GM21528 (cell line): ENCODE data around the gene SEMA3C.

Experiments
- ATAC-seq: cut with Tn5 transposase; IDR thresholded peaks from one replicate; pipeline ENCODE4 v1.9.1; 2021; ENCODE audit warnings: mild to moderate bottlenecking, moderate library complexity; ENCODE audit not compliant: unreplicated experiment, low FRiP score

Gene SEMA3C

DNA sequence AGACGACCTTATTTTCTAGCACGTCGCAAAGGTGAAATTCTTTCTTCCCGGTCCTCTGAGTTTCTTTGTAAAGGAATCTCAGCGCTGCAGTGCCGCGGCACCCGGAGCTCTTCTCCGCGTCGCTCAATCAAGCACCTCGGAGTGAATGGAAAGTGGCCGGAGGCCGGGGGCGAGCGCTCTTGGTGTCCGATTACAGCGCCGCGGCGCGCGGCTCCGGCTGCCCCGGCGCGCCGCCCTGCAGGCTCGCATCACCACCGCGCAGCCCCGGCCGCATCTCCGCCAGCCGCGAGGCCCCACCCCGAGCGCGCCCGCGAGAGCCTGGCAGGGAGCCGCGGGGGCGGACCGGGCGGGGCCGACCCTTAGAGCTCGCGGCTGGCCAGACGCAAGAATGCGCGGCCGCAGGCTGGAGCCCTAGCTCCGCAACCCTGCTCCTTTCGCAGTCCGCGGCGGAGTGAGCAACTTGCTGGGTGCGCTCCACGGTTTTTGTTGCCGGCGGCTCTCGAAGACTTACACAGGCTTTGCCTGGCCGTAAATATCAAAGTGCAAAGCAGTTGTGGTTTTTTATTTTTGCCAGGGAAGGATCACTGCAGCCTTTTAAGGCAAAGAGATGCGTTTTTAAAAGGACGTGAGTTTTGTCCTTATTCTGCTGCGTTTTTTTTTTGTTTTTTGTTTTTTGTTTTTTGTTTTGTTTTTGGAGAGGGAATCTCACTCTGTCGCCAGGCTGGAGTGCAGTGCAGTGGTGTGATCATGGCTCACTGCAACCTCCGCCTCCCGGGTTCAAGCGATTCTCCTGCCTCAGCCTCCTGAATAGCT lies at the start of gene SEMA3C:
SEMA3C (minus strand) TSS at position 143 of the 813 bp plus-strand sequence. CDS start 2,270 bp downstream, outside the sequence.
- ATAC-seq = no peak

DNA sequence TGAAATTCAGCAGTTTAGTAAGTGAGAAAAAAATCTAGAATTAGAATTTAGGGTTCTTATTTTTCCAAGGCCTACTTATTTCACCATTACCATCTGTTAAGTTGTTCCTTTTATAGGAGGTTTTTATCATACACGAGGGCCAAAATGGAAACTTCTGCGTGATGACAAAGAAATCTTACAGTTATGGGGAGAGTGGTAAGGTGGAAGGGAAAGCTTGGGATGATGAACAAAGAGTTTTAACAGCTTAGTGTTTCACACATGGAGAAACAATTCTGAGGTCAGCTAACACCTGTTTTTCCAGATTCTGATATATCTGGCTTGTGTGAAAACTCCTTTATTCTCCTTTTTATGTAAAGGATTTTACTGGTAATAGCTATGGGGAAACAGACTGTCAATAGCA lies 49.8 kb upstream of the SEMA3C start:
- no peak for ATAC-seq

DNA sequence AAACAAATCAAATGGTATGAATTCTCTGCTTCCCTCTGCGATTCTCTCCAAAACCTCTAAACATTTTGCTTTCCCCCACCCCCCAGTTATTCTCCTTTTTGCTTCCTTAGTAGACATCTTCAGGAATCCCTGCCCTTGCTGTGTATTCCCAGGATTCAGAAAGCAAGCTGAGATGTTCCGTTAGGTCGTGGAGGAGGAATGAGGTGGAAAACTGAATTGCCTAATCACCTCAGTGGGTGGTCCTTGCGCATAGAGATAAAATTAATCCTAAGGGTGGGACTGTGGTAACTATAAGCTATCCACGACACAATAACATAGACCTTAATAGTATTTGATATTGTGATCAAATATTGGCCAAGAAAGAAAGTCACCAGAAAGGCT lies 49.1 kb upstream of the SEMA3C start:
- no peak for ATAC-seq

DNA sequence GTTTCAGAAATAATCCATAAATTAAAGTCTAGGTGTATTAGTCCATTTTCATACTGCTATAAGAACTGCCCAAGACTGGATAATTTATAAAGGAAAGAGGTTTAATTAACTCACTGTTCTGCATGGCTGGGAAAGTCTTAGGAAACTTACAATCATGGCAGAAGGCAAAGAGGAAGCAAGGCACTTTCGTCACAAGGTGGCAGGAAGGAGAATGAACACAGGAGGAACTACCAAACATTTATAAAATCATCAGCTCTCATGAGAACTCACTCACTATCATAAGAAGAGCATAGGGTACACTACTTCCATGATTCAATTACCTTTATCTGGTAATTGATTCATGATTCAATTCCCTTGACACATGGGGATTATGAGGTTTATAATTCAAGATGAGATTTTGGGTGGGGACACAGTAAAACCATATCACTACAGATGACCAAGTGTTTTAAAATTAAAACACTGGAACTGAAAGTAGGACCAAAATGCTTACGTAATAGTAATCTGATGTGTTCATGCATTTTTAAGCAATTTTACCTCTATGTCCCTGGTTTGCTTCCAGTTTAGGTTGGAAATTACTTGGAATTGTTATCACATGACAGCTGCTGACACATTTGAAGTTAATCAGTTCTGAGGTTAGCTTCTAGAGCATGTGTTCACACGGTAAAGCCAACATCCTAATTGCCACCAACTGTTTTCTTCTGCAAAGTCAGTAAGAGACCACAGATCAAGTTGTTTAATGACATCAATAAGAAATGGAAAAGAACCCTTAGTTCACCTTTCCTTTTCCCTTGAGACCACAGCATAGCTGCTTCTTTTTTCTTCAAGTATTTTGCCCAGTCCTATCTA lies 48.4 kb upstream of the SEMA3C start:
- ATAC-seq = no peak

DNA sequence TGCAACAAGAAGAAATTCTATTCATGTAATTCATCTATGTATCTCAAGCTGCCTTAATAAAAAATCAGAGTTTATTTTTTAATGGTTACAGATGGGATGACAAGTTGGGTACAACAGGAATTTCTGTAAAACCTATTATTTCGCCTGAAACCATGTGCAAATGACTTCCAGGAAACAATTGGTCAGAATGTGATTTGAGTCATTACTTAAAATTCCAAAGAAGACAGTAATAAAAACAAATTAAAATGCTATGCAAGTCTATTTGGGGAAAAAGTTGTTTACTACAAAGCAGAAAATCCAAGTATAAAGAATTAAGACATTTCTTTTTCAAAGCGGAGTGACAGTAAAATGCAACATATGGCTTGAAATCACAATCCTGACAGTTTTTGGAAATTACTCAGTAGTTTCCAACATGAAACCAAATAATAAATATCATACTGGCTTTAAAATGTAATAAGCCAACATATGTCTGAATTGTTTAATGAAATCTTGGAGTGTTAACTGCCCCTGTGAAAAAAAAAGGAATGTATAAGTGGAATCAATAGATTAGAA lies 41.5 kb upstream of the SEMA3C start:
- no peak for ATAC-seq

DNA sequence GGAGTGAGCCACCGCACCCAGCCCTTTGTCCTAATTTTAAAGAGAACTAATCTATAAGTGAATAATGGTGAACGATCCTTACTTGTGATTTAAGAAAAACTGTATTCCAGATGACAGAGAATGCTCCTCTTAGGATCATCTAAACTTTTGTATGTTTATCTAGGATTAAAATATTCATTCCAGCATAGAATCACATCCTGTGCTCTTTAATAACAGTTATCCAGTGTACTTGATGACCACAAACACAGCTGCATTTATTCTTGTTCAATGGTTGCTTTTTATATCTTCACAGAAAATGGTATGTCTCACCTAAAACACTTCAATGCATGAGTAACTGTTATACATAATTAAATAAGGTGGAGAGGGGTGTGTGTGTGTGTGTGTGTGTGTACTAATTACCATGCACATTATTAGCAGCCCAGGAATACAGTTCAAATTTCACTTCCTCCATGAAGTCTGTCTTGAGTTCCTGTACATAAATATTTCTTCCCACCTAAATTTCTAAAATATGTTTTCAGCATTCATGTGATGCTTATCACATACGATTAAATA lies 38.5 kb upstream of the SEMA3C start:
- no peak for ATAC-seq

DNA sequence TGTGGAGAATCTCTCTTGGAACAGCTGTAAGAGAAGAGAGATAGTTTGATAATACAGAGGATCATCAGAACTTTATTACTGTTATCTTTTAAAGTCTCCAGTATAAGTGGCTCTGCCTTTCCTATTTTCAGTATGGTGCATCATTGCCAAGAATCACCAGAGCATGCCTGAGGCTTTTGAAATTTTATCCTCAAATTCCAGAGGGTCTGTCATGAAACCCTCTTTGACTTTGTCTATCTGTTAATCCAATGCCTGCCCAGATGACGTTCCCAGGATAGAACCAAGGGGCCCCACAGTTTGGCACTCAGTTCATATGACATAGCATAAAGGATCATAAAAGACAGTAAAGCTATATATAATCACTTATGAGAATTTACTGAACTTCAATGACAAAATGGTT lies 35.3 kb upstream of the SEMA3C start:
- no peak for ATAC-seq

DNA sequence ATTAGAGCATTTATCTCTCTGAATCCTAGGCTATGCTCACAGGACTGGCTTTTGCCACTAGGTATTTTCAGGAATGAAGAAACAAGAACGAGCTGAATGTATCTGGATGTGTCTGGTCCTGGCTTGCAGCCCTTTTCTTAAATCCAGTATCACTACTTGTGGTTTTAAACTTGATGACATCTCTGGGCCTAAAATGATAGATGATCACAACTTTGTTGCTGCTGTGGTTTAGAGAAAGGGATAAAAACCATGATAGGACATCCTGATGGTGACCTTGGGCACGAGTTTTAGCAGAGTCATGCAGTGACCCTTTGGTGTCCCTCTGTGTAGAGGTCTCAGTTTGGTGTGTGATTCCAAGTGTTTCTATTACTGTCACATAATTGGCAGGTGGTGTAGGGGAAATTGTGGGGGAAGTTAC lies 31.7 kb upstream of the SEMA3C start:
- ATAC-seq = no peak

DNA sequence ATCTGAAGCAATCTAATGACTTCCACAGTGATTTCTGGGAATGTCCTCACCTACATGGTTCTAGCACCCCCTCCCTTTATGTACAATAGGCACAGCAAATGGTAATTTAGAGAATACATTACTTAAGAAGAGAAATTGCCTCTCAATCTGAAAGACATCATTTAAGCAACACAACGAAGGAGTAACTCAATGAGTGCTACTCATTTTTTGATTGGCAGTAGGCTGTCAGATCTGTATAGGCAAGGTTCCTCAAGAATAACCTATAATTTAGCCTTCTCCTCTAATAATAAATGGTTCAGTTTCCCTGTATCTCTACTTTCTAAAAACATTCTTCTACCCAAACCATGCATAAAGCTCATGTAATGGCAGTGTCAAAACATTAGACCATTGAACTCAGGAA lies 30.6 kb upstream of the SEMA3C start:
- no peak for ATAC-seq

DNA sequence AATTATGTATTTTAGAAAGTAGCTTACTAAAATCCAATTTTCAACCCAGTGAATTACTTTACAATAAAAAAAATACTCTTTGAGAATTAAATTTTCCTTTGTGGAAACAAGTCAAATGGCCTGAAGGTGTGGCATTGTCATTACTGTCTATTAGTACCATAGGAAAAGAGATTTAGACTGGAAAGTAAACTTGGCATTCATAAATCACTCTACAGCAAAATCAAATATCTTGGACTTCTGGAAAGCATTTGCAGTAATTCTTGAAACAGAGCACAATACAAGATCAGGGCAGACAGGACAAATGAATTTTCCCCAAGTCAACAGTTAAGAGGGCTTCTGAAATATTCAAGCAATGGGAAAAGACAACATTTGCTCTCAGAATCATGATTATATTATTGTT lies 28.0 kb upstream of the SEMA3C start:
- no peak for ATAC-seq

DNA sequence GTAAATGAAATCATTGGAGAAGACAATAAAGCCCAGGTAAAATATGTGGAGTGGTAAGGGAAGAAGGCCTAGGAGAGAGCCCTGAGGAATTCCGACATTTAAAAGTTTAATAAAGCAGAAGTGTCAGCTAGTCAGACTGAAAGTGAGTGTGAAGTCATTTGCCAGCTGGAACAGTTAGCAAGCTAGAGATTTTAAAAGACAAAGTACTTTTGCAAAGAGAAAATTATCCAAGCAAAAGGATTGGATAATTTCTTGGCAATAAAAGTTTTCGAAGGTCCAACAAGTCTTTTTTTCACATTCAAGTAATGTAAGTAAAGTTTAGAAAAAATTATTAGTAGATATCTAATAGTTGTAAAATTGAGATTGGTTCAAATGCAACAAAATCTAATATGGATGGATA lies 27.1 kb upstream of the SEMA3C start:
- no peak for ATAC-seq

DNA sequence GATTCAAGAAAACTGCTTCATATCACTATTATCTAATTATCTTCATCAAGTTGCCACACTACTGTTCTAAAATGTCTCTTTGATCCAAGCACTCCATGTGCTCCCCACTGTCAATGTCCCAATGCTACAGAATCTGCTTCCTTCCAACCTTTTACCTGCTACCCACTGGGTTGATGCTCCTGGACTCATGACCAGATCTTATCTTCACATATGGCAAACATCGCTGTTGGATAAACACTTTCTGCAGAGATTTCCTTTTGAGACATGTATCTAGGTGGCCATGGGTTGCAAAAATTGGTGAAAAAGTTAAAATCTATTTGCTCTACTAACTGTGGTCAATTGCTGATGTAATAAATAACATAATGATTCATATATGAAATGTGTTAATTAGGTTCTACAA lies 24.5 kb upstream of the SEMA3C start:
- no peak for ATAC-seq

DNA sequence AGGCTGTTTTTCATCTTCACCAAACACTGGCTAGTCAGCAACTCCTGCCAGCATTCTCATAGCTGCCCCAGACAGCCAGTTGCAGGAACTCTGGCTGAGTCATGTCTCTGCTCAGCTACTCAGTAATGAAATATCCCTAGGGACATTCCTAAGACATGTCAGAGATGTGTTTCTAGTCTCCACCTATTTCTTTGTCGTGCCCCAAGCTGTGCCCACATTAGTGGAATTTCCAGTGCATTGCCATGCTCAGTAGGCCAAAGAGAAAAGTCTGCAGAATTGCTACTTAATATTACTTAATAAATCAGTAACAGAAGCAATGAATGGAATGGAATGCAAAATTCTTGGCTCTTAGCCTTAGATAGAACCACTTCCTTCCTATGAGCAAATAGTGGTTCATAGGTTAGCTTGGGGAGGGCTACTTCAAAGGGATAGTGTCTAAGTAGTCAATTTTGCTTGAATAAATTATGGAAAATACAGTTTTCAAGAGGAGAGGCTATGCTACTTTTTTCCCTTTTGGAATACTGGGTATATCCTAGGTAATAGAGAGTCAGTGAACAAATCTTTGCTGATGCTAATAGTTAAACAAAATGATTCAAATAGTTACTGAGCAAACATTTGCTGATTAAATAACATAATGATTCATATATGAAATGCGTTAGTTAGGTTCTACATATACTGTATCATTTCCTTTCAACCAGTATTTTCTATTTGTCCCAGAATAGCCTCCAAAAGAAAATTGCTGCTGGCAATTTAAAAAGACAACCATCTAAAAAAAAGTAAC lies 23.6 kb upstream of the SEMA3C start:
- no peak for ATAC-seq

DNA sequence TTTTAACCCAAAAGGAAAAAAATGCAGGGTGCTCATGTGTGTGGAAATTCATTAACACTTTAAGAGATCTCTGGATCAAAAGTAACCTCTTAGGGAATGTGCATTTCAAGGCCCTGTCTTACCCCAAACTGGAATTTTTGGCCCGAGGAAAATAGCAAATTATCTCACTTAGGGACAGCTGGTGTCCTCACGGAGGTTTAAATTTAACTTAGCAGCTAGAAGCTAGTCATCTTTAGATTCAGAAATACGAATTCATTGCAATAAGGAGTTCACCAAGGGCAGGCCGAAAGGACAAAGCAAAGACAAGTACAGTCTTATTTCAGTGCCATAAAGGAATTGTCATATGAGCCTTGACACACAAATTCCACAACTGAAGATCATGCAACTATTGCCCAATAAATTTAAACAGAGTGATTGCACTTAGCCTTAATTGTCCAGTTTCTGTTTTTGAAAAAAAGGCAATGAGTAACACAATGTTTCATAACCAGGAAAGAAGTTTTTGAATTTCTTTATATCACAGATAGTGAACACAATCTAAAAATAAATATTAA lies 22.4 kb upstream of the SEMA3C start:
- ATAC-seq = no peak

DNA sequence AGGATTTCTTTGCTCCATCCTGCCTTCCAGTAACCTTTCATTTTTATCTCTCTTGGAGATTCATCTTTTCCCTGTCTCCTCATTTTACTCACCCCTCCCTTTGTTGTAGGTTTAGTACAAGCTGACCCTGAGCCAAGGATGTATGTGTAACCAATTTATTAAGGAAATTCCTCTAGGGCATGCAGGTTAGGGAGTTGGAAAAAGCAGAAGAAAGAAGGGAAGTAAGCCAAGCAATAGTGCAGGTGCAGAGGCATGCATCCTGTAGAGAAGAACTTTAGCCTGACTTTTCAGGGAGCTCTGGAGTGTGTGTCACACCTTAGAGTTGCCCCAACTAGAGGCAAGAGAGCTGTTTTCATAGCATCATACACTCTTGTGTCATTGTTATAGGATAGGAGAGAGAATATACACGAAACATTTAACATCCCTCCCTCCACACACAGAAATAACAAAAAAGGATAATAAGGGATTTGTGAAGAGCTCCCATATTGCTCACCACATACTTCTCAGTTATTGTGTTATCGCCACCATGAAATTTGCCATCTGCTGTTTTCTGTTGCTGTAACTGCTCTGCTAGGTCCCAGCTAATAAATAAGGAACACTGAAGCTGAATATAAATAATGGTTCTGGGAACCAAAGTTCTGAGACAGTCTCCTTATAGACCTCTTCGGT lies 21.8 kb upstream of the SEMA3C start:
- ATAC-seq = no peak

DNA sequence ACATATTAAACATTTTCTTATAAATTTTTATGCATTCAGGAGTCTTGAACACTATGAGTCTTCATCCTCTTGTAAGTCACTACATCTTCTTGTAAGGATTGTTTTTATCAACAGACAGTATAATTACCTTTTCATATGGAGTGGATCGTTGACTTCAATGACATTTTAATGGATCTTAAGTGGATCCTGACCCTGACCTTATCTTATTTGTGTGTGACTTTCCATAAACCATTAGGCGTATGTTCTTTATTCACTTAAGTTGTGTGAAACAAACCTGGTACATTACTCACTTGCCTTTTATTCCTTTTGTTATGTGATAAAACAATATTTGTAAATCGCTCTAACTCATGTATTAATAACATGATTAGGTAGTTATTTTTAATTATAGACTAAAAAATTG lies 18.5 kb upstream of the SEMA3C start:
- ATAC-seq = no peak

DNA sequence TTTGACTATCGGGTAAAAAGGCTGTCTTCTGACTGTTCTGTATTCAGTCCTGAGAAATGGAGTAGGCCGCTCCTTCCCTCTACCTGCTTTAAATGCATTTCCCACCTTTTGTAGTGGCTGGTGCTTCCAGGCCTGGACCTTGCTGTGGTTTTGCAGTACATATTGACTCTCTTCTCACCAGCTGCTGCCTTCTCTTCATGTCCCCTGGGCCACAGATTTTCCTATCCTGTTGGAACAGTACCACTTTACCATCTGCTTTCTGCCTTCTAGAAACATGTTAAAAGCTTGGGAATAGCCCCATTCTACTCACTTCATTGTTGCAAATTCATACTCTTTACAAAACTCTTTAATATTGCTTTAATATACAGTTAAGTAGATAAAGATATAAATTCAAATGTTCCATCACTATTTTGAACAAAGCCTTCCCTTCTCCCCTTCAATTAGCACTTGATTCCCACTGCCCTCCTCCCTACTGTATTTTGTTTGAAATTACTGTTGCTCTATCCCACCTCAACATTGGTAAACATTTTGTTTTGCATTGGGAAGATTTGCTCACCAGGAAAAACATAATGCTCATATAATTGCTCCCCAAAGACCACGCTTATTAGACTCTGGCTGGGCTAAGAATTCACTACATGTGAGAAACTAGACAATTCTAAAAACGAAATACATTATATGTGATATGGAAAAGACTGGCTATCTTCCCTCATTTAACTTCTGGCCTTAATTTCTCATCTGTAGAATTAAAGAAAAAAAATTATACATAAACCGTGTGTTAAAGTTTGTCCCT lies 17.3 kb upstream of the SEMA3C start:
- no peak for ATAC-seq

DNA sequence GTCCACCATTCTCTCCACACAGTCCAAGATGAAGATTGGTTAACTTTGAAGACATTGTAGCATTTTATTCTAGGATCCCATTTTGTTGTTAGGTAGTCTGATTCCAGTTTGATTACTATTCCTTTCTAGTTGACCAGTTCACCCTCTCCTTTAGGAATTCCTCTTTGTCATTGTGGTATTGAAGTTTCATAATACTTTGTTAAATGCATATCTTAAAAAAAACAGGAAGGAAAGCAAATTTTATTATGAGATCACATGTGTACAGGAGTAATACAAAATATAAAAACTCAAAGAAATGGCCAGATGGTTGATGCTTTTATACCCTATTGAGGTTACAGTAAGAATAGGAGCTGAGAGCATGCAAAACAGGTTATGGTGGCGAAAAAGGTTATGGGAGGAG lies 15.5 kb upstream of the SEMA3C start:
- ATAC-seq = no peak

DNA sequence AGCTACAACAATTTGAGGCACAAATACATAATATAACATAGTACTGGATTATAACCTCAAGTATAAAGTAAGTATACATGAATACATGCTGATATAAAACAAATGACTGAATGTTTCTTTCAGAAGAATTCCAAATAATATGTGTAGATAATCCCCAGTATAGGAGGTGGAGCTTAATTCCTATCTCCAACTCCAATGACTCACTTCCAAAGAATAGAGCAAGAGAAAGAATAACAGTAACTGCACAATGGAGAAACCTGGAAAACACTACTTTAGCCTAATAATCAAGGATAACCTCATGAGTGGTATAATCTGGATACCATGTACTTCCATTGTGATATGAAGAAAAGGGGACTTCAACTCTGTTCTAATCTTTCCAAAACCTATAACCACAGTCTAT lies 13.7 kb upstream of the SEMA3C start:
- no peak for ATAC-seq
